MM.1S (cell line): Measurements from ENCODE around the gene DIS3L2.

Experiments used
- EZH2 ChIP-seq: fragments of 300-600 bp; sonication (generic); optimal IDR thresholded peaks from 2 replicates; pipeline ENCODE3; 2017; ENCODE audit warnings: low read depth, mild to moderate bottlenecking, antibody characterized with exemption, low read length, mixed read lengths
- EZH2phosphoT487 ChIP-seq: fragments of 300-600 bp; sonication (generic); IDR thresholded peaks from 2 replicates; pipeline ENCODE4 v1.6.1; 2018; ENCODE audit warnings: antibody characterized with exemption, low read length
- TF ChIP-seq, protein P1 (sequence below): fragments of 300-600 bp; sonication (generic); IDR thresholded peaks from 2 replicates; pipeline ENCODE4 v1.5.1; 2016; ENCODE audit warnings: antibody characterized with exemption, low read length, mixed read lengths

DNA sequence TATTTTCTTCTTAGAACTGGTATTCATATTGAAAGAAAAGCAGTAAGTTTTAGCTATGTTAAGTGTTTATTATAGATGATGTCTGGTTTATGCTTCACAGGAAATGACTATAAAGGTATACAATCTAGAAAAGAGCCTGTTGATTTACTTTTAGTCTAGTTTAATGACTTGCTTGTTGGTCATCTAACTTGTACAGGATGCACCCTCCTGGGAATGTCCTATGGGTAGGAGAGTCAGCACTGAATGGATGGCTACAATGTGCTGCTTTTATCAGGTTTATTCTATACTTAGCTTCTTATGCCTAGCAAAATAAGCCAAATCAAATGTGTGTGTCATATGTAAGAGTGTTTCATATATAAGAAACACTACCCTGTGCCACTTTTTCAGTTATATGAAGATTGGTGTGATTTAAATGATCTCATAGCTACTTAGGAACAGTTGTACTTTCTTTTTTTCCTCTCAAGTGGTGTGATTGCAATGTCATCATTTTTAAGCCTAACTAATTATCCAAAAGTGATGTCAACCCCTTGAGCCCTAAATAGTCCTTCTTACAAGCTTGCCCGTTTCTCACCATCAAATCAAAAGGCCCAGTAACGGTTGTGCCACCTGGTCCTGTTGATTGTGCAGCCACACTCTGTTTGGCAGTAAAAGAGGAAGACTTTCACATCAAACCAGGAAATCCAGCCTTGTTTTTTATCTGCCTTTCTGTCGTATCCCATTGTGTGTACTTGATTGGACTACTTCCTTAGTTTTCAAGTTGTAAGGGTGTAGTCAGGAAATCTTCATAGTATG is 176.0 kb downstream of the DIS3L2 start:
- TF ChIP-seq EZH2, result no peak
- TF ChIP-seq, protein P1, sequence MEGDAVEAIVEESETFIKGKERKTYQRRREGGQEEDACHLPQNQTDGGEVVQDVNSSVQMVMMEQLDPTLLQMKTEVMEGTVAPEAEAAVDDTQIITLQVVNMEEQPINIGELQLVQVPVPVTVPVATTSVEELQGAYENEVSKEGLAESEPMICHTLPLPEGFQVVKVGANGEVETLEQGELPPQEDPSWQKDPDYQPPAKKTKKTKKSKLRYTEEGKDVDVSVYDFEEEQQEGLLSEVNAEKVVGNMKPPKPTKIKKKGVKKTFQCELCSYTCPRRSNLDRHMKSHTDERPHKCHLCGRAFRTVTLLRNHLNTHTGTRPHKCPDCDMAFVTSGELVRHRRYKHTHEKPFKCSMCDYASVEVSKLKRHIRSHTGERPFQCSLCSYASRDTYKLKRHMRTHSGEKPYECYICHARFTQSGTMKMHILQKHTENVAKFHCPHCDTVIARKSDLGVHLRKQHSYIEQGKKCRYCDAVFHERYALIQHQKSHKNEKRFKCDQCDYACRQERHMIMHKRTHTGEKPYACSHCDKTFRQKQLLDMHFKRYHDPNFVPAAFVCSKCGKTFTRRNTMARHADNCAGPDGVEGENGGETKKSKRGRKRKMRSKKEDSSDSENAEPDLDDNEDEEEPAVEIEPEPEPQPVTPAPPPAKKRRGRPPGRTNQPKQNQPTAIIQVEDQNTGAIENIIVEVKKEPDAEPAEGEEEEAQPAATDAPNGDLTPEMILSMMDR, result no peak
- TF ChIP-seq EZH2phosphoT487, result no peak
